HL-60/S4 treated with phorbol 12-myristate 13-acetate at 8.2 ng/mL for 4 days and 3 days (cell line): ENCODE results near the gene NIPSNAP2.
"Not testable (repeated sequence)": the region's sequence is repeated elsewhere in the genome, so short reads cannot be mapped to it uniquely, and the experiment has no call there.

Source experiments
- in situ Hi-C: fragments of 300-500 bp; cut with MboI; formaldehyde crosslinking; loops from 2 replicates; pipeline ENCODE4 v1.15.0; 2022; ENCODE audit warnings: low sequenced_read_pairs

Gene NIPSNAP2

DNA sequence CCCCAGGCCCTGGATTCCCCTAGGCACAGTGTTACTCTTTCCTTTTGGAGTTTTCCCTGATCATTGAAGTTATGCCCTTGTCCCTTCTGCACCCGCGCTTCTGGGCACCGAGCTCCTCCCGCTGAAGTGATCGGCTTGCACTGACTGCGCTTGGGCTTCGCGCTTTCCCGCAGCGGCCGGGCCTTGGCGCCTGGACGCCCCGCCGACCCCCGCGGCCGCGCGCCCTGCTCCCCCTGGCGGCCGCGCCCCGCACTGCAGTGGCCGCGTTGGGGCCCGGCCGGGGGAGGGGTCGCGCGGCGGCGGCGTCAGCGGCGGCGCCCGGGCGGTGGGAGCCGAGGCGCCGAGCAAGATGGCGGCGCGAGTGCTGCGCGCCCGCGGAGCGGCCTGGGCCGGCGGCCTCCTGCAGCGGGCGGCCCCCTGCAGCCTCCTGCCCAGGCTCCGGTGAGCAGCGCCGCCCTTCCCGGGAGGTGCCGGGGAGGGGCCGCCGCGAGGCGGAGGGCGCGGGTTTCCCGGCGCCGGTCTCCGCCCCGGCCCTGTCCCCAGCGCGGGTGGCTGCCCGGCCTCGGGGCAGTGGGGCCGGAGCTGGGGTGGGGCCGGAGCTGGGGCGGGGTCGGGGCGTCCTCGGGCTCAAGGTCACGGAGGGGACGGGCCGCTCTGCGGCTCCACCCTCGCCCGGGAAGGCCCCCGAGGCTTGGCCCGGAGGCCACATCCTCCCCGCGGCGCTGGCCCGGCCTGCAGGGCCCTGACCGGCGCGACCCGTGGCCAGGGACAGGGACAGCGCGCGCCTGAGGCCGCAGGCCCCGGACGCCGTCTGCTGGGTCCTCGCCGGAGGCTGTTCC lies at the start of gene NIPSNAP2:
TSS of gene NIPSNAP2 (plus strand) at position 325 of the 839 bp plus-strand sequence. CDS start at position 350, 25 bp downstream.
- in situ Hi-C loops, result no loop called here

DNA sequence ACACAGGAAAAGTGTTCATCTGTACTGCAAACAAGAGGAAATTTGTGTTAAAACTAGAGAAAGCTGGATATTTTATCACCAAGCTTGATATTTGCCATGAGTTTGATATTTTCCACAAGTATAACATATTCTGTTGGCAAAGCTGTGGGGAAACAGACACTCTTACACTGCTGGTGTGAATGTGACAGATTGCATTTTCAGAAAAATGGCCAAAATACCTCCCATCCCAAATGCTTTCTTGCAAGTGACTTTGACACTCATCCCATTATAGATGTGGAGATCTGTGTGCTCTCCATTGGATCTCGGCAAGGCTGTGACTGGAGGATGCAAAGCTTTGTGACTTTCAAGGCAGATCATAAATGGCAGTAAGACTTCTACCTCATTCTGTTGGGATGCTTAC lies 46.6 kb upstream of the NIPSNAP2 start:
- in situ Hi-C loops, result no loop called here

DNA sequence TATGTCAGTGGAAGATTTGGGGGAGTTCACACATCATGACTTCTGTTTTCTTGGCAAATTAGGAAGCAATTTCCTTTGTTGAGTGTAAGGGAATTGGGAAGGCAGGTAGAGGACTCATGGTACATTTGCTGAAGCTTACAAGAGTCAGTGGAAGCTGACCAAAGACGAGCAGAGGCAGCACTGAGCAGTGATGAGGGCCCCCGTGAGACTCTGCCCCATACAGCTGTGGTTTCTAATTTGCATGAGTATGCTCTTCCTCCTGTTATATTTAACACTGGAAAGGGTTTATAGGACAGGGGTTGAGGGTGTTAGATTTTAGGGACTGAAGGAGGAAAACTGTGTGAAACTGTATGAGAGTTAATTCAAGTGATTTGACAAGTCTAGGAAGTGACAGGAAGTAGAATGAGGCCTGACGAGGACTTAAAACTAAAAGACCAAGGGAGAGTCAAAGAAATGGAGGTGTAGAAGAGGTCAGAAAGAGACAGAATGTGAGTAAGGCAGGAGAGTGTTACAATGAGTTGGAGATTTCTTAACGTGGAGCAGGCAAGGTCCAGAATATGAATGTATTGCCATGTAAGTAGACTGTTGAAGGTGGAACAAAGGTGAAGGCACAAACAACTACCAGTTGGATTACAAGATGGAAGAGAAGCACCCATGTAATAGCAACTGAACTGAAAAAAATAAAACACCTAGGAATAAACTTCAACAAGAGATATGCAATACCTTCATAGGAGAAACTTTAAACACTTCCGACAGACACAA lies 36.2 kb upstream of the NIPSNAP2 start:
- in situ Hi-C loops, result no loop called here

DNA sequence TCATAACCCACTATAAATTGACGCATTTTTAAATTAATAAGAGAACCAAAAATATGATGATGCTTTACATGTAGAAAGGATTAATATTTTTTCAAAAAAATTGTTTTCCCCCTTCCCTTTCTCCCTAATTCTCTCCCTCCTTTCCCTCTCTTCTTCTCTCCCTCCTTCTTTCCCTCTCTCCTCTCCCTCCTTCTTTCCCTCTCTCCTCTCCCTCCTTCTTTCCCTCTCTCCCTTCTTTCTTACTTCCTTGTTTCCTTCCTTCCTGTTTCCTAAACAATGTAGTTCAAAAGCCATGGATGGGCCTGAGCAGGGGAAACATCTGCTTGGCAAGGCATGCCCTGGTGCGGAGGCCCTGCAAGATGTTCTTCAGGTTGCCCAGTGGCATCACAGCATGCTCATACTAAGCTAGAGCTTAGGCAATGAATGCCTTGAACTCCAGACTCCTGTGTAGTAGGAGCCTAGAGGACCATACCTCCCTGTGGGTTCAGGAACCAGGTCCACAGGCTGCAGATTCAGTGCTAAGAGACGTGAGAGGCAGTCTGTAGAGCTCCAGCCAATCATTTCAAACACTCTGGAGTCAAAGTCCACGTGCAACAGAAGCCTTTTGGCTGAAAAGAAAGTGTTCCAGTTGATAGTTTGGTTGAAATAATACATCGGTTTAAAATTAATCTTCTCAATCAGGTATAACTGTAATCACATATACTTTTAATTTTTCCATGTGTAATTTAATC lies 32.8 kb upstream of the NIPSNAP2 start:
- in situ Hi-C loops, result no loop called here

DNA sequence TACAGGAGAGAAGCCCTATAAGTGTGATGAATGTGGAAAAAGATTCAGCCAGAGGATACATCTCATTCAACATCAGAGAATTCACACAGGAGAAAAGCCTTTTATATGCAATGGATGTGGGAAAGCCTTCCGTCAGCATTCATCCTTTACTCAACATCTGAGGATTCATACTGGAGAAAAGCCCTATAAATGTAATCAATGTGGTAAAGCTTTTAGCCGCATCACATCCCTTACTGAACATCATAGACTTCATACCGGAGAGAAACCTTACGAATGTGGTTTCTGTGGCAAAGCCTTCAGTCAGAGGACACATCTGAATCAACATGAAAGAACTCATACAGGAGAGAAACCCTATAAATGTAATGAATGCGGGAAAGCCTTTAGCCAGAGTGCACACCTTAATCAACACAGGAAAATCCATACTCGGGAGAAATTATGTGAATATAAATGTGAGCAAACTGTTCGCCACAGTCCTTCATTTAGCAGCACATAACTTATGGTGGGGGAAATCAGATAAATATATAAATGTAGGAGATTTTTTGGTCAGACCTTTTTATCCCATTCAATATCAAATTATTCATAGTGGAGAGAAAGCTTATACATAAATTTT lies 24.8 kb upstream of the NIPSNAP2 start:
- in situ Hi-C loops, result no loop called here

DNA sequence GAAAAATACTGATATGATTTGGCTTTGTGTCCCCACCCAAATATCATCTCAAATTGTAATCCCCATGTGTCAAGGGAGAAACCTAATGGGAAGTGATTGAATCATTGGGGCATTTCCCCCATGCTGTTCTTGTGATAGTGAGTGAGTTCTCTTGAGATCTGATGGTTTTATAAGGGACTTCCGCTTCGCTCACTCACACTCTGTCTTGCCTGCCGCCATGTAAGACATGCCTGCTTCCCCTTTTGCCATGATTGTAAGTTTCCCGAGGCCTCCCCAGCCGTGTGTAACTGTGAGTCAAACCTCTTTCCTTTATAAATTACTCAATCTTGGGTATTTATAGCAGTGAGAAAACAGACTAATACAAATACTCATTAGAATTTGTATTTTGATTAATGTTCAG lies 17.8 kb upstream of the NIPSNAP2 start:
- in situ Hi-C loops, result no loop called here

DNA sequence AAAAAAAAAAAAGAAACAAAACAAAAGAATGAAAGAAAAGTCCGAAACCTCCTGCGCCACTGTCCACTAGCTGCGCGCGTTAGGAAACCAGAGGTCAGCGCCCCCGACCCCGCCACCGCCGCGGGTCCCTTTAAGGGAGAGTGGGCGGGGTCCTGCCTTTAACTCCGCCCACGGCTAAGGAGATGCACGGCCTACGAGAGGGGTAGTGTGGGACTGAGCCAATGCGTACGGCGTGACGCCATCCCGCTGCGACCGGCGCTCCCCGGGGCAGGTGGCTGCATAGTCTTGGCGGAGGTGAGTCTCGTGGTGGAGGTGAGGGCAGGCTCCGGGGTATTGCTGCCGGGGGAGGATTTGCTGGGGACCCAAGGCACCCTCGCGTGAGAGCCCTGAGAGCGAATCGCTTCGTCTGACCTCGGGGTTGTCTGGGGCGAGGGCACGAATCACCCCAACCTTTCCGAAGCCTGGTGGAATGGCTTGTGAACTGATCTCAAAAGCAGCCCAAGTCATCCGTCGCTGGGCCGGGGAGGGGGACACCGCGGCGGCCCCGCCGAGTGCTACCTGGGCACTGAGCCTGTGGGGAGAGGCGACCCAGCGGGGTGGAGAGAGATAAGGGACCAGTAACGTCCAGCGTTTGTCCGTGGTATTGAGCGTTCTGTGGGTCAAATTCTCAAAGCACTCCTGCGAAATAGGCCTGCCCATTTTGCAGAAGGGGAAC lies 12.6 kb upstream of the NIPSNAP2 start, which contains the start of gene MRPS17:
TSS of gene MRPS17 (plus strand) at position 241 of the 715 bp plus-strand sequence. CDS start 1,319 bp downstream, outside the sequence.
- in situ Hi-C loops, result no loop called here

DNA sequence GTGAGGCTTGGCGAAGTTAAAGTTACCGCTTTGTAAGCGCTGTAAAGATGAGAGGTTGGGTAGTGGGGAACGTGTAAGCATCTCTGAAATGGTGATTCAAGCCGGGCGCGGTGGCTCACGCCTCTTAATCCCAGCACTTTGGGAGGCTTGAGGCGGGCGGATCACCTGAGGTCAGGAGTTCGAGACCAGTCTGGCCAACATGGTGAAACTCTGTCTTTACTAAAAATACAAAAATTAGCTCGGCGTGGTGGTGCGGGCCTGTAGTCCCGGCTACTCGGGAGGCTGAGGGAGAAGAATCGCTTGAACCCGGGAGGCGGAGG lies 12.1 kb upstream of the NIPSNAP2 start:
- in situ Hi-C loops, result not testable (repeated sequence)

DNA sequence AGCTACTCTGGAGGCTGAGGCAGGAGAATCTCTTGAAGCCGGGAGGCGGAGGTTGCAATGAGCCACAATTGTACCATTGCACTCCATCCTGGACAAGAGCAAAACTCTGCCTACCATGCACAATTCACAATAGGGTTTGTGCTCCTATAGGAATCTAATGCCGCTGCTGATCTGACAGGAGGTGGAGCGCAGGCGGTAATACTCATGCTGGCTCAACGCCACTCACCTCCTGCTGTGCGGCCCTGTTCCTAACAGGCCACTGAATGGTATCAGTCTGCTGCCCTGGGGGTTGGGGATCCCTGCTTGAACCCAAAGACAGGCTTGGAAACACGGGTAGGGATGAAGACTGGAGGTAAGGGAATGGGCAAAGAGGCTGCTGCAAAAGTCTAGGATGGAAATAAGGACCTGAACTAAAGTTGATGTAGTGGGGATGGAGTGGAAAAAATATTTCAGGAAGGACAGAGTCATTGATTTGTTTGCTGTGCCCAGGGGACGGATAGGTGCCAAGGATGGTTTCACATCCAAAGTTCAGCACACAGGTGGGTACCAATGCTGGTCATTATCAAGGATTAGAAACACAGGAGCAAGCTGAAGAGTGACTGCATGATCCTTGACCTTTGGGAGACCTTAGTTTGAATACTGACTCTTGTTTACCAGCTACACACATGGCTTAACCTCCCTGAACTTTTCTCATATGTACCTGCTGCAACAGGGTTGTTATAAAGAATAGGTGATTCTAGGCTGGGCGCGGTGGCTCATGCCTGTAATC lies 10.5 kb upstream of the NIPSNAP2 start:
- in situ Hi-C loops, result no loop called here

DNA sequence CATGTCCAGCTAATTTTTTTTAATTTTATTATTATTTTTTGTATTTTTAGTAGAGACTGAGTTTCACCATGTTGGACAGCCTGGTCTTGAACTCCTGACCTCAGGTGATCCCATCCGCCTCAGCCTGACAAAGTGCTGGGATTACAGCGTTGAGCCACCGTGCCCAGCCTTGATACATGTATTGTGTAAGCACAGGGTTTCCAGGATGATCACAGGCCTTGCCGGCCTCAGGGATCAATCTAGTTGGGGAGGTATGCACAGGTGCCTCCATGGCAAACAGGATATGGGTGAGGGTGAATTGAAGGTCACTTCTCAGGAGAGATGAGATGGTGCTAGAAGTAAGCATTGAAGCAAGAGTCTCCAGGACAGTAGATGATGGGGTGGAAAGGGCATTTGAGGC lies 7.2 kb upstream of the NIPSNAP2 start:
- in situ Hi-C loops, result no loop called here

DNA sequence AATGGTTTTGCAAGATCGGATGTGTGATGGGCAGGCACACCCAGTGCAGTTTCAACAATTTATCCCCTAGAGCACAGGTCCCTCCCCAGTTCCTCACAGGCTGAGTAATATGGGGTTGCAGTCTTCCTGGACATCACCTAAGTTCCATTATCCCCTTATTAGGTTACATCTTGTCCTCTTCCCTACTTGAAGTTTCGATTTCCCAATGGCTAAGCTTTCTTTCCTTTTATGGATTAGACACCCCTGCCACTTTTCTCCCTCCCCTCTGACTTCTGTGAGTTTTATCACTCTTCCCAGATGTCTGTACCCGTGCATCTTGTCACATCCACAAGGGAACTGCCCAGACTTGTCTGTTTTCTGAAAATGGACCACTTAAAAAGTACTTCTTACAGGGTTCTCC lies 2.4 kb upstream of the NIPSNAP2 start:
- in situ Hi-C loops, result no loop called here

DNA sequence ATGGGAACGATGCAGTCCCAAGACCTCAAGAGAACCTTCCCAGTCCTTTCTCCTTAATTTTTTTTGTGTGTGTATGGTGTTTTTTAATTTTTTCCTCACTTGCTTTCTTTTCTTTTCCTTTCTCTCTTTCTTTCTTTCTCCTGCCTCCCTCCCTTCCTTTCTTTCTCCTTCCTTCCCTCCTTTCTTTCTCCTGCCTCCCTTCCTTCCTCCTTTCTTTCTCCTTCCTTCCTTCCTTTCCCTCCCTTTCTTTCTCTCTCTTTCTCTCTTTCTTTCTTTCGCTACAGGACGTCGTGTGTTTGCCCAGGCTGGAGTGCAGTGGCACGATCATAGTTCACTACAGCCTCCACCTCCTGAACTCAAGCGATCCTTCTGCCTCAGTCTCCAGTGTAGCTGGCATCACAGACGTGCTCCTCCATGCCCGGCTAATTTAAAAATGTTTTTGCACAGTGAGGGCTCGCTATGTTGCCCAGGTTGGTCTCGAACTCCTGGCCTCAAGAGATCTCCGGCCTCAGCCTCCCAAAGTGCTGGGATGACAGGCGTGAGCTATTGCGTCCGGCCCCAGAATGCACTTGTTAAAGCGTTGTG lies 709 bp upstream of the NIPSNAP2 start:
- in situ Hi-C loops, result no loop called here

DNA sequence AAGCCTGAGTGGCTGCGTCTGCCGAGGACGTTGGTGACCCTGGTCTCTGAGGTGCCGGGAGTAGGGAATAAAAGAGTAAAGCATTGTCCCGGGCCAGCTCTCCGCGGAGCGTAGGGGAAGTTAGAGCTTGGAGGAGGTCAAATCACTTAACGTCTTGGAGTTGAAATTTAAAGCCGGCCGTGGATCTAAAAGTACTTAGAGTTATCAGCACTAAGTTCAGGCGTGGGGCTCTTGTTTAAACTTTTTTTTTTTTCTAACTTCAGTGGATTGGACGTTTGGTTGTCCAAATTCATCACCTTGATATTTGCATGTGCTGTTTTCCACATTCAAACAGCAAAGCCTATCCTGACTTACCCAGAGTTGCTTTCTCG lies 700 bp downstream of the NIPSNAP2 start:
- in situ Hi-C loops, result no loop called here

DNA sequence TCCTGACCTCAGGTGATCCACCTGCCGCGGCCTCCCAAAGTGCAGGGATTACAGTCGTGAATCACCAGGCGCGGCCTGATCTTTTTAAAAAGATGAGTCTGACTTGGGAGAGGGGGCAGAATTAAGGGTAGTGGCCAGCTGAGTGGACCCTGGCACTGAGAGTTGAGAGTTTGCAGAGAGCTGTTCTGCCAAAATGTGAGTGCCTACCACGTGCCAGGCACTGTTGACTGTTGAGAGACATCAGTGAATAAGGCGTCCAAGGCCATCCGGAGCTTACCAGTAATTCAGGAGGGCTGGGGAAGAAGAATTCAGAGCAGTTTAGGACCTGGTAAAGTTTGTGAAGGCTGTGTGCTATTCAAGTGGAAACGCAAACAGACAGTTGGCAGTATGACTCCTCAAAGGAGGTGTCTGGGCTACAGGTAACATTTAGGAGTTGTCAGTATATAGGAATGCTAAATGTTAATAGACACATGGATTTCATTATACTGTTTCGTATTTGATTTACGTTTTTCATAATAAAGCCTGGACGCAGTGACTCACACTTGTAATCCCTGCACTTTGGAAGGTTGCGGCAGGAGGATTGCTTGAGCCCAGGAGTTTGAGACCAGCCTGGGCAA lies 1.5 kb downstream of the NIPSNAP2 start:
- in situ Hi-C loops, result no loop called here

DNA sequence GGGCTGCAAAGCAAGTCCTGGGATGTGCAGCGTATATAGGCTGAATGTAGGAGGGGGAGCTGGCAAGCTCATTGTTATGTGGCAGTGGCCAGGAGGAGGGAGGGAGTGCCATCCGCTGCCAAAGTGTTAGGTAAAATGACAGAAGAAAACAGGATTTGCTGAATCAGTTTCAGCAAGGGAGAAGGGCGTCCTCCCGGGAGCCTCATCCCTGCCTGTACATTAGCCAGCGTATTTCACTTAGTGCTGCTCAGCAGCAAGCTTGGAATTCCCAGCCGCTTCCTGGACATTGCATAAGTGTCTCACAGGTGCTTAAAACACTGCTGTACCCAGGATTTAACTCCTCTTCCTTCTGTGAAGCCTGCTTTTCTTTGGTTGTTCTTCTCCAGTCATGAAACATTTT lies 2.5 kb downstream of the NIPSNAP2 start:
- in situ Hi-C loops, result no loop called here

DNA sequence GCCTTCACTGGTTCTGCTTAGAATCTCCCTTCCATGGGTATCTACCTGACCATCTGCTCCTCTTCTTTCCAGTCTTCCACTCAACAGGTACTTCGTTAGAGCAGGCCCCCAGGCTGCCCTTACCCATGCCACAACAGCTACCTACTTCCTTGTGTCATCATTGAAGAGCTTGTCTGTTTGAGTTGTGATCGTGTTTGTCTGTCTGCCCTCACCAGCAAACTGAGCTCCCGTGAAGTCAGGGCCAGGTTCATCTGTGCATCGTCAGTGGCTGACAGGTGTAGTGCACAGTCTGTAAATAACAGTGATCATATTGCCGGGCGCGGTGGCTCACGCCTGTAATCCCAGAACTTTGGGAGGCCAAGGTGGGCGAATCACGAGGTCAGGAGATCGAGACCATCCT lies 5.0 kb downstream of the NIPSNAP2 start:
- in situ Hi-C loops, result no loop called here

DNA sequence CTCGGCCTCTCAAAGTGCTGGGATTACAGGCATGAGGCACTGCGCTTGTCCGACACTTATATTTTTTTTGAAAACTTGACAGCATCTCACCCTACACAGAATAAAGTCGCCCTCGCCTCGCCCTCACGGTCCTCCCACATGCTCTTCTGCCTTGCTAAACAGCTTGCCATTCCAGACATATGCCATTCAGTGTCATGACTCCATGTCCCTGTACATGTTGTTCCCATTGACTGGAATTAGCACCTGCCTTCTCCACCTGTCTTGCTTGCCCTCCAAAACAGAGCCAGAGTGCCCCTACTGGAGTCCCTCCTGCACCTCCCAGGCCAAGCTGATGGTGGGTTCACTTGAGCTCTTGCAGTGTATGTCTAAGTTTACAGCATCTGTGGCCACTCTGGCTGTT lies 6.2 kb downstream of the NIPSNAP2 start:
- in situ Hi-C loops, result no loop called here

DNA sequence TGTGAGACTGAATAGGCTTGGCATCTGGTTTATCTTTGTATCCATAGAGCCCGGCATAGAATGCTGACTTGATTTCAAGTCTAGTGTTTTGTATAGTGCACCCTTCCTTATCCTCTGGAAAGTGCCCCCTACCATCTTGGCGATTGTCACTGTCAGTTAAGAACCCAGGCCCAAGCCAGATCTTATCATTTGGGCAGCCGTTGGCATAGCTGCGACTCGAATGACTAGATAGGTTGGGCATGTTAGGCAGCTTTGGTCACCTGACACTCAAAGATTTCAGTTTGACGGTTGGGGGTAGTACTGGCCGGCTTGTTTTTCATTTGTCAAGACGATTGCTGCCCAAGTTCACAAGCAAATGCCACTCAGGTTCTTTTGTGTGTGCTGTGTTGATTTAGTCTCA lies 6.6 kb downstream of the NIPSNAP2 start:
- in situ Hi-C loops, result no loop called here

DNA sequence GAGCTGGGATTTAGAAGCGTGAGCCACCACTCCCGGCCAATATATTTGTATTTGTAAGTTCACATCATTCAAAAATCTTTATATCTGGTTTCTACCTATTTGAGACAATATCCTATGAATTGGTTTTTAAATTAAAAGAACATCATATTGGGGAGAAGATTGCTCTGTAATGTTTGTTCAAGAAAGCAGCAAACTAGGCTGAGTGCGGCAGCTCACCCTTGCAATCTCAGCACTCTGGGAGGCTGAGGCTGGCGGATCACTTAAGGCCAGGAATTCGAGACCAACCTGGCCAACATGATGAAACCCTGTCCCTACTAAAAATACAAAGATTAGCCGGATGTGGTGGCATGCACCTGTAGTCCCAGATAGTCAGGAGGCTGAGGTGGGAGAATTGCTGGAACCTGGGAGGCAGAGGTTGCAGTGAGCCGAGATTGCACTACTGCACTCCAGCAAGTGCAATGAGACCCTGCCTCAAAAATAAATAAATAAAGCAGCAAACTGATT lies 9.4 kb downstream of the NIPSNAP2 start:
- in situ Hi-C loops, result no loop called here
